Activated CD8-positive, alpha-beta memory T cell treated with anti-CD3 and anti-CD28 coated beads for 36 hours (primary cell): ENCODE results near the gene PSAP. TPM values are rescaled to one million over a fixed set of nuclear protein-coding genes. Genes with fewer than 3 reads are reported as not detected.
"Not testable (repeated sequence)": the region's sequence is repeated elsewhere in the genome, so short reads cannot be mapped to it uniquely, and the experiment has no call there.

ENCODE experiments used
- CTCF ChIA-PET: fragments of 350-600 bp; sonication (Branson Sonifier 250); formaldehyde crosslinking; loops from one replicate; lab custom pipeline; 2021; ENCODE audit warnings: antibody characterized with exemption; lab: Charles Lee
- POLR2A ChIA-PET: fragments of 350-600 bp; sonication (Branson Sonifier 250); formaldehyde crosslinking; loops from one replicate; lab custom pipeline; 2021; ENCODE audit warnings: antibody characterized with exemption; lab: Charles Lee
- total RNA-seq, 2 experiments: library from RNA; stranded (reverse); gene quantifications; one replicate each; pipeline ENCODE4 v1.2.3, GENCODE V29; 2021

PSAP gene
- total RNA-seq, result 100 to 1,000 TPM in 1 of 2 experiments, 10 to 100 TPM in 1; 99.0 to 102 TPM

DNA sequence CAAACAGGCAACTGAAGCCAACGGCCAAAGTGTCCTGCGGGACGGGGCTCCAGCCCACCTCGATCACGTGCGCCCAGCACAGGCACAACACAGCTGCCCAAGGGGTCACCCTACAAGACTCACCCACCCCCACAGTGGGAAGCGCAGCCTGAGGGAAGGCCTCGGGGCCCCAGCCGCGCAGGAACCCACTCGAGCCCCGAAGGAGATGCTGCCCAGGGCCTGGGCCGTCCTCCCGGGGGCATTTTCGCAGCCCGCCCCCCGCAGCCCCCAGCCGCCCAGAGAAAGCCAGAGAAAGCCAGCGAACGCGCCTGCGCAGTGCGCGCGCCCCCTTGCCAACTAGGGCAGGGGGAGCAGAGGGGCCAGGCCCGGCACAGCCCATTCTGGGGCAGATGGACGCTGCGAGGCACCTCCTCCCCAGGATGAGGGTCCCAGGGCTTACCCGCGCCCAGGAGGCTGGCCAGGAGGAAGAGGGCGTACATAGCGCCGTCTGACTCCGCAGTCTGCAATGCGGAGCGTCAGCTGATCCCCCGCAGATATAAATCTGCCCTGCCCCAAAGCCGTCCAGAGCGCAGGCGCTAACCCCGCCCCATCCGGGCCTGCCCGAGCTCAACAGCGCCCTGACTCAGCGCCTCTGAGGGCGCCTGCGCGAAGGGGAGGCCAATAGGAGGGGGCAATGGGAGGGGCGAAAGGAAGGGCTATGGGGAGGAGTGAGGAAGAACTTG lies at the start of gene PSAP:
TSS of gene PSAP (minus strand) at position 509 of the 722 bp plus-strand sequence. CDS start at position 479, 30 bp downstream.
- CTCF ChIA-PET, result interaction anchor here (0.6 to 2.0 kb wide), 4 partner anchors 9 to 909 kb away, joined by 3 to 9 read pairs (median 4); no protein-coding TSS in a partner anchor
- POLR2A ChIA-PET, result interaction anchor here (0.5 to 1.0 kb wide), 5 partner anchors 12 to 750 kb away, joined by 3 to 6 read pairs (median 6); no protein-coding TSS in a partner anchor

DNA sequence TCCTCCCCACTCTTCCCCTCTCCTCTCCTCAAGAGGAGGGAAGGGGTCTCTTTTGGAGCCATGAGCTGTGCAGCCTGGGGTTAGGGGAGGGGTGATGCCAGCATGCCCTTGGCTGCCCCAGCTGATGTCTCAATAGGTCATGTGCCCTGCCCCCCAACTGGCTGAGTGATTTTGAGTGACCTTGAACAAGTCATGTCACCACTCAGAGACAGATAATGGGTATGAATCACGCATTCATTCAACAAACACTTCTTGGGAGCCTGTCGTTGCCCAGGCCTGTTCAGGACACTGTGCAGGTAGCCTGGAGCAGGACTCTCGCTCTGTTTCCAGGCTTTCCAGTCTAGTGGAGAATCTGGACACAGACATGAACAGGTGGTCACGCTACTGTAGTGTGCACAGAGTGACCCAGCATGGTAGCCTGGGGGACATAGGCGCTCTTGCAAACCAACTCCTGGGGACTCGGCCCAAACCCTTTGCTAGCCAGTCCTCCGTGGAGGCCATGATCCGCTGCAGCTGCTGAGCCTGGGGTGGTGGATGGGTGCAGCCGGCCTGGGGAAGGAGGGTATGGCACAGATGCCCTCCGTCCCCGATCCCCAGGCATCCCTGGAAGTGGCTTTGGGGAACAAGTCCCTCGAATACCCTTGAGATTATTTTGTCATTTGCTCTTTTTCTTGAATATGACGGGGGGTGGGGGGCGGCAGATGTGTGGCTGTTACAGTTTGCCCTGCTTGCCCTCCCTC lies 49.6 kb upstream of the PSAP start:
- CTCF ChIA-PET, result interaction anchor here (0.6 kb wide), 1 partner anchor 97 kb away, joined by 6 read pairs; no protein-coding TSS in a partner anchor

DNA sequence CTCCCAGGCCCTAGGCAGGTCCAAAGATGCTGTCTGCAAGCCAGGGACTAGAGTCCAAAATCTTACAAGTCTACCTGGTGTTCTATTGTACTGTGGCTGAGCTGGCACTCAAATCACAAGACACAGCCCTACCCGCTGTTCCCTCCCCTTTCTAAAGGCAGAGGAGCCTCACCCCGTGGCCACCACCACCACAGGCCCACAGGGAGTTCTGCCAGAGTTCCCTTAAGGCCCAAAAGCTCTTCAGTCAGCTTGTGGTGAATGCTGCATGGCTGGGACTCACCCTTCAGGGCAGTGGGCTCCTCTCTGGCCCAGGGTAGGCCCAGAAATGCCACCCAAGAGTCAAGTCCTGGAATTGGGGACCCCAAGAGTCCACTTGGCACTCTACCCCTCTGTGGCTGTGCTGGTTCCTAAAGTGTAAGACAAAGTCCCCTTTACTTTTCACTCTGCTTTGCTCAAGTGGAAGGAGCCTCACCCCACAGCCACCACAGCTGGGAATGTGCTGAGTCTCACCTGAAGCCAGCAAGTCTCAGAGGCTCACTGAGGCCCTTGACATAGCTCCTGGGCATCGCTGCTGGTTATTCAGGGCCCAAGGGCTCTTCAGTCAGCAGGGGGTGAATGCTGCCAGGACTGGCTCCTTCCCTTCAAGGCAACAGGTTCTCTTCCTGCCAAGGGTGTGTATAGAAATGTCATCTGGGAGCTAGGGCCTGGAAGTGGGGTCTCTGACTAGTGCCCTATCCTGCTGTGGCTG lies 48.8 kb upstream of the PSAP start:
- ChIA-PET POLR2A (no interaction called here), CTCF (interaction anchor here (0.6 to 0.7 kb wide), 2 partner anchors 71 to 96 kb away, joined by 3 to 6 read pairs; no protein-coding TSS in a partner anchor)

More for the DNA sequence above, 49.6 kb upstream of the PSAP start:
- POLR2A ChIA-PET, result no interaction called here

DNA sequence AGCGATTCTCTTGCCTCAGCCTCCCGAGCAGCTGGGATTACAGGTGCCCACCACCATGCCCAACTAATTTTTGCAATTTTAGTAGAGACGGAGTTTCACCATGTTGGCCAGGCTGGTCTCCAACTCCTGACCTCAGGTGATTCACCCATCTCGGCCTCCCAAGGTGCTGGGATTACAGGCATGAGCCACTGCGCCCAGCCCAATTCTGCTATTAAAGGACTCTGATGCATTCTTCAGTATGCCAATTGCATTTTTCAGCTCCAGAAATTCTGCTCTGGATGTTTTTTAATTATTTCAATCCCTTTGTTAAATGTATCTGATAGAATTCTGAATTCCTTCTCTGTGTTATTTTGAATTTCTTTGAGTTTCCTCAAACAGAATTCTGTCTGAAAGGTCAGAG lies 47.3 kb upstream of the PSAP start:
- CTCF ChIA-PET, result interaction anchor here (0.7 kb wide), 6 partner anchors 55 to 1134 kb away, joined by 3 to 4 read pairs (median 4); no protein-coding TSS in a partner anchor
- POLR2A ChIA-PET, result not testable (repeated sequence)

DNA sequence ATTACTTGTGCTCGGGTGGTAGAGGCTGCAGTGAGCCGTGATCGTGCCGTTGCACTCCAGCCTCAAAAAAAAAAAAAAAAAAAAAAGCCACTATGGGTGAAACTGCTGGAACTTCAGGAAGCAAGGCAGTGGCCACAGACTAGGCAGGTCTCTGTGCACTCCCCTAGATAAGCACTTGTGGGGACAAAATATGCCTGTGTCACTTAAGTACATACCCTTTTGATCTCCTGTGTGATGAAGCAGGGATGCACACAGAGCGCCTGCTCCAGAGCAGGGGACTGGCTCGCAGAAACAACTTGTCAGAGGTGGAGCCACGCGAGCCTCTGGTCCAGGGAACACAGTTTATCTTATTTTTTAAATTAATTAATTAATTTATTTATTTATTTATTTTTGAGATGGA lies 42.9 kb upstream of the PSAP start:
- ChIA-PET CTCF (interaction anchor here (0.7 to 1.0 kb wide), 3 partner anchors 10 to 650 kb away, joined by 3 to 6 read pairs (median 3); no protein-coding TSS in a partner anchor), POLR2A (no interaction called here)

DNA sequence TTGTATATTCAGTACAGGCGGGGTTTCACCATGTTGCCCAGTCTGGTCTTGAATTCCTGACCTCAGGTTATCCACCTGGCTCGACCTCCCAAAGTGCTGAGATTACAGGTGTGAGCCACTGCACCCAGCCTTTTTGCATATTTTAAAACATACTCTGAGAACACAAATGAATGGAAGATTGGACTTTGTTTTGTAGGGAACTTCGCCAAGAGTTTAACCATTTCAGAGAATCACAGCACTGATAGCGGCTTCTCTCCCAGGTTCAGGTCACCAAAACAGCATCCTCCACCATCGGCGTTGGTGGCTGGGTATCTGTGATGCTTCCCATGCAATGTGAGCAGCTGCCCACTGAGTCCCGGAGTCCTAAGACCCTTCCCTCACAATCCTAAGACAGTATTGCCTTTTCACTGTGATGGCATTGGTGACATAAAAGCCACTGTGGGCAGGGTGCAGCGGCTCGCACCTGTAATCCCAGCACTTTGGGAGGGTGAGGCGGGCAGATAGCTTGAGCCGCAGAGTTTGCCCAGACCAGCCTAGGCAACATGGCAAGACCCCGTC lies 42.3 kb upstream of the PSAP start:
- POLR2A ChIA-PET, result no interaction called here
- CTCF ChIA-PET, result interaction anchor here (0.7 to 1.0 kb wide), 3 partner anchors 10 to 650 kb away, joined by 3 to 6 read pairs (median 3); no protein-coding TSS in a partner anchor

DNA sequence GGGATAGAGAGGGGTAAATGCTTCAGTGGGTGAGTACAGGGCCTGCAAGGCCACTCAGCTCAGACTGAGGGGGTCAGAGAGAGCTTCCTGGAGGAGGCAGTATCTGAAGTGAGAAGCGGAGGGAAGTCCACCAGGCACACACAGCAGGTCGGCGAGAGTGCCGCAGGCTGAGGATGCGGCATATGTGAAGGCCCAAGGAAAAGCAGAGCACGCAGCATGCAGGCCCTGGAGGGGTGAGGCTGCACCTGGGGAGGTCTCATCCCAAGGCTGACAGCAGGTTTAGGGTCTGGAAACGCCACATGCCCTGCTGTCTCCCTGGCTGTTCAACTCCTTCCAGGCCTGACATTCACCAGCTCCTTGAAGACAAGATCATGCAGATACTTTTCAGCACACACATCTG lies 40.4 kb upstream of the PSAP start:
- ChIA-PET POLR2A (no interaction called here), CTCF (interaction anchor here (0.5 kb wide), 1 partner anchor 349 kb away, joined by 4 read pairs; no protein-coding TSS in a partner anchor)

DNA sequence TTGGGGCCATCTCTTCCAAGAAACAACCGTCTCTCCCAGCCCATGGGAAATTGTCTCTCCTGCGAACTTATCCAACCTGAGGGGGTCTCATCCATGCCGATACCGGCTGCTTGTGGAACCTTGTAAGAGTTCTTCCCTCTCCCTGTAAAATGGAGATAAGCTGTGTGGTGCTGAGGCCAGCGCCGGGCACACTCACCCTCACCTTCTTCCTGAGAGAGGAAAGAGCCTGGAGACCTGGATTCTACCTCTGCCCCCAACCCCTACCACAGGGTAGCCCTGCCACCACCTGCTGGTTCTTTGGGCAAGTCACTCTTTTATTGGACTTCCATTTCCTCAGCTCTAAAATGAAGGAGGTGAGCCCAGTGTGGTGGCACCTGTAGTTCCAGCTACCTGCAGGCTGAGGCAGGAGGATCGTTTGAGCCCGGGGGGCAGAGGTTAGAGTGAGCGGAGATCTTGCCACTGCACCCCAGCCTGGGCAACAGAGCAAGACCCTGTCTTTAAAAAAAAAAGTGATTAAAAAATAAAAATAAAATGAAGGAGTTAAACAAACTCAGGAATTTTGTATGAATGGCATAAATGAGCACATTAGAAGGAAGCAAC lies 38.4 kb upstream of the PSAP start:
- CTCF ChIA-PET, result no interaction called here

DNA sequence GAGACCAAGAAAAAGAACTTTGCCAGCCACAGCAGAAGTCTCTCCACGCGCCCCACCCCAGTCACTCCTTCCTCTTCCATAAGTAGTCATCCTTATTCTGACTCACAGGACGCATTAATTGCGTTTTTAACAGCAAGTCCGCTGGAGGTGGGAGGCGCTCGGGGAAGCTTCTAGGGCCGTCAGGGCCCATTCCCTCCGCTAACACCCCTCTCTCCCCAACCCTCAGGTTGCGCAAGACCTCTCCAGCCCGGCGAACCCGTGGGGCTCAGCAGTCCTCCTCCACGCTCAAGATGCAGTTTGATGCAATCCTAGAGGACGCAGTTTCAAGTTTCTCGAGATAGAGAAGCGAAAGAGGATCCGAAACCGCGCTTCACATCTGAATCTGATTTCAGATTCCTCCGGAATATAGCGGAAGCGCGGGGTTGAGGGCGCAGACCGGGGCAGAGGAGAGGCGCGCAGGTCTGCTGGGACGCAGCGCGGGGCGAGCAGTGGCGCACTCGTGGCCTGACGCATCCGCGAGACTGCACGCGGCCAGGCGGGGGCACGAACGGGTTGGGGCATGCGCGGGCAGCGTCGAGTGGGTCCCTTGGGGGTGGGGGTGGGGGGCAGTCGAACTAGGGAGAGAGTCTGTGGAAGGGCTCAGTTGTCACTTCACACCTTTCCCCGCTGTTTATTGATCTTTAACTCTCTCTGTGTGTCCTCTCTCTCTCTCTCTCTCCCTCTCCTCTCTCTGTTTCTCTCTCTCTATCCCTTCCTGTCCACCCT lies 37.8 kb upstream of the PSAP start:
- ChIA-PET CTCF (no interaction called here), POLR2A (no interaction called here)

More for the DNA sequence above, 38.4 kb upstream of the PSAP start:
- POLR2A ChIA-PET, result no interaction called here

DNA sequence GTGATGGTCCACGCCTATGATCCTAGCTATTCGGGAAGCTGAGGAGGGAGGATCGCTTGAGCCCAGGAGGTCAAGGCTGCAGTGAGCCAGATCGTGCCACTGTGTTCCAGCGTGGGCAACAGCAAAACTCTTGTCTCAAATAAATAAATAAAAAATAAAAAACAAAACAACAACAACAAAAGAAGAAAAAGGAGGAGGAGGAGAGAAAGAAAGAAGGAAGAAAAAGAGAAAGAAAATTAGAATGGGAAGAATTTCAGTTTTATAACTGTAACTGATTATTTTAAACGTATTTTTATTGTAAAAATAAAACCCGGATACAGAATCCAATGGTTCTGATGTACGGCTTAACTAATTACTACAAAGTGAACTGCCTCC lies 37.2 kb upstream of the PSAP start:
- ChIA-PET POLR2A (no interaction called here), CTCF (no interaction called here)

DNA sequence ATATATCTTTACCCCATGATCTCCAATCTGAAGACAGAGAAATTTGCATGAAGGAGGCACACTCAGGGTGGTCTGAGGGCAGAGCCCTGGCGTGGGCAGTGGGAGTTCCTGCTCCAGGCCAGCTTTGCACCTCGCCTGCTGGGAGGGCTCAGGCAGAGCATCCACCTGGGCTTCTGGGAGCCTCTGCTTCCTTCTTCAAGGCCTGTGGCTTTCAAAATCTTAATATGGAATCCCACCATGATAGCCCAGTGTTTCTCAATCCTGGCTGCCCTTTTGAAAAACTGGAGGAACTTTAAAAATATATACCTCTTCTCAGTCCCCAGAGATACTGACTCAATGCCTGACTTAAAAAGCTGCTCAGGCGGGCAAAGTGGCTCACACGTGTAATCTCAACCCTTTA lies 36.7 kb upstream of the PSAP start:
- ChIA-PET POLR2A (no interaction called here), CTCF (no interaction called here)

DNA sequence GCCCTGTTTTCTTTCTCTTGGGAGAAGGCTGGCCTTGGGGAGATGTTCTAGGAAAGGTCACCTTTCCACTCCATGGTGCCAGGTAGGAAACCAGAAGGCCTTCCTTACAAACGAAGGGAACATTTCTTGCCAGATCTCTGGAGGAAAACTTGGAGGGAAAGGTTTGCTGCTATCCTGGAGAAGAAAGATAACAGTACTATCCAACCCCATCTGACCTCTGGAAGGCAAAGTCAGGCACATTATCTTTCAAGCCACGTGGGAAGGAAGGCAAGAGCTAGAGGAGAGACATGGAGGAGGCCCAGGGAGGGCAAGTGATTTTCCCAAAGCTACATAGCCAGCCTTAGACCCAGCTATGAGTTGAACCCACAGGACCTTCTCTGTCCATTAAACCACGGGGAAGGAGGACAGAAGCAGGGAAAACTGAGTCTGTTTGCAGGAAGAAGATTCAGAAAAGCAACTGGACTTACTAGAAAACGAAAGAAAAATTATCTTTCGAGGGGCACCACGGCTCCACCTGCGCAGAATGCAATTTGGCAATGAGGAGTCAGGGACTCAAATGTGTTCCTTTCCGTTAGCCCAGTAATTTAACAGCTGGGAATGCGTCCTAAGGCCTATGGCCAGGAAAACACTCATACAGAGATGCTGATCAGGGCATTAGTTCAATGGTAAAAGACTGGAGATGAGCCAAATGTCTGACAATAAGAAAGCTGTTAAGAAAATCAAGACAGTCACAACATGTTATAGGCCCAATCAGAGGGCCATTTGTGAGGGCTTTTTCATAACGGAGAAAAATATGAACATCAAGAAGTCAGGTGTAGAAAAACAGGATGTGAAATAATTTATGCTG lies 32.0 kb upstream of the PSAP start:
- CTCF ChIA-PET, result interaction anchor here (0.6 to 2.5 kb wide), 2 partner anchors 13 to 151 kb away, joined by 3 to 9 read pairs; no protein-coding TSS in a partner anchor

DNA sequence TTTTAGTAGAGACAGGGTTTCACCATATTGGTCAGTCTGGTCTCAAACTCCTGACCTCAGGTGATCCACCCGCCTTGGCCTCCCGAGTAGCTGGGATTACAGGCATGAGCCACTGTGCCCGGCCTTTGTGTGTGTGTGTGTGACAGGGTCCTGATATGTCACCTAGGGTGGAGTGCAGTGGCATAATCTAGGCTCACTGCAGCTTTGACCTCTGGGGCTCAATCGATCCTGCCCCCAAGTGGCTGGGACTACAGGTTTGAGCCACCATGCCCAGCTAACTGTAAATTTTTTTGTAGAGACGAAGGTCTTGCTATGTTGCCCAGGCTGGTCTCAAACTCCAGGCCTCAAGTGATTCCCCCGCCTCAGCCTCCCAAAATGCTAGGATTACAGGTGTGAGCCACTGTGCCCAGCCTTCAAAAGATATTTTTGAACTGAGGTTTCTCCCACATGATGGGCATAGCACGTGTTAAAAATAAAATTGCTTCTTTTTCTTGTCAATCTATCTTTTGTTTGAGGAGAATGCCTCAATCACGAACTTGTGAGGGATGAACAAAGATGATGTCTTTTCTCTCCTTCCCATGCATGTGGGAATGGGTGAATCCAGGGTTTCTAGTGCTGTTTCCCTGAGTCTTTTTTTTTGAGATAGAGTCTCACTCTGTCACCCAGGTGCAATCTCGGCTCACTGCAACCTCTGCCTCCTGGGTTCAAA lies 30.8 kb upstream of the PSAP start:
- POLR2A ChIA-PET, result no interaction called here
- CTCF ChIA-PET, result interaction anchor here (2.5 kb wide), 1 partner anchor 15 kb away, joined by 9 read pairs; no protein-coding TSS in a partner anchor

More for the DNA sequence above, 32.0 kb upstream of the PSAP start:
- POLR2A ChIA-PET, result no interaction called here

DNA sequence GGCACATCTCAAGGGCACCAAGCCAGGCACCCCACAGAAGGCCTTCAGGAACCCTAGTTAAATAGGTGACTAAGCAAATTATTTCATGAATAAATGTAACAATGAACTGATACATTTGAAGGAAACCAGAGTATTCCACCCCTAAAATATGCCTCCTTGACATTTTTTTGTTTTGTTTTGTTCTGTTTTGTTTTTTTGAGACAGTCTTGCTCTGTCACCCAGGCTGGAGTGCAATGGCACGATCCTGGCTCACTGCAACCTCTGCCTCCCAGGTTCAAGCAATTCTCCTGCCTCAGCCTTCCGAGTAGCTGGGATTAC lies 30.2 kb upstream of the PSAP start:
- CTCF ChIA-PET, result interaction anchor here (0.7 to 2.5 kb wide), 2 partner anchors 13 to 15 kb away, joined by 3 to 9 read pairs; no protein-coding TSS in a partner anchor
- POLR2A ChIA-PET, result not testable (repeated sequence)

DNA sequence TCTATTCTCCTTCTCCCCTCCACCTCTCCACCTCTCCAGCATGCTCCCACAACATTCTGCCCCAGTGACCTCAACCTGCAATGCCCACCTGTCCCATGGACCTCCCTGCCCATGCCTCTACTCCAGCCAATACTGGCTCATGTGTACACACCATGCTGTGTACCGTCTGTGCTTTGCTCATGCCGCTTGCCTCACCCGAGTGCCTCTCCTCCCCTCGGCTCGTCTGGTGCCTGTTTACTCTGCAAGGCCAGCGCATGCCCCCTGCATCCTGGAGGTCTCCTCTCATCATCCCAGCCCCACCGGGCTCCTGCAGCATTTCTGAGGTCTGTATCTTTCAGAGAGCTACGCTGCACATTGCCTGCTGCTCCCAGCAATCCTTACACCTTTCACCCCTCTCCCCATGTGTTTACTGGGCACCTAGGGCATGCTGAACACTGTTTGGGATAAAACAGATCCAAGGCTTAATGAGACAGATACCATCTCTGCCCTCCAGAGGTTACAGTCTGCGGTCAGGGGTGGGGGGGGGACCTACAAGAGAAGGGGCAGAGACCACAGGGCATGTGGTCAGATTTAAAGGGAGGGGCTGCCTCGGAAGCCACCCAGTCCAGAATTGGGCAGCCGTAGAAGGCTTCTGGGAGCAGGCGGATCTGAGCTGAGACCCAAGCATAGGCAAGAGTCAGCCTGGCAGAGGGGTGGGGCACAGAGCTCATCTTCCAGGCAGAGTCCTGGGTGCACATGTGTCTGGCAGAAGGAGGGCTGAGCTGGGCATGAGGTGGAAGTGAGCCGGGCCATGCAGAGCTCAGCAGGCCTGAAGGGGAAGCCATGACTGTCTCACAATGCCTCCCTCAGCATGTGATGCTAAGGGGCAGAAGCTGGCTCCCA lies 29.6 kb upstream of the PSAP start:
- ChIA-PET POLR2A (no interaction called here), CTCF (interaction anchor here (0.7 to 2.5 kb wide), 2 partner anchors 14 to 16 kb away, joined by 3 to 9 read pairs; no protein-coding TSS in a partner anchor)
